ENCODE data around the gene BID. TPM values are rescaled to one million over a fixed set of nuclear protein-coding genes. Genes with fewer than 3 reads are reported as not detected.

The BID gene
- total RNA-seq, 2 experiments from 2014 or later, result 16.3 to 19.9 TPM

DNA sequence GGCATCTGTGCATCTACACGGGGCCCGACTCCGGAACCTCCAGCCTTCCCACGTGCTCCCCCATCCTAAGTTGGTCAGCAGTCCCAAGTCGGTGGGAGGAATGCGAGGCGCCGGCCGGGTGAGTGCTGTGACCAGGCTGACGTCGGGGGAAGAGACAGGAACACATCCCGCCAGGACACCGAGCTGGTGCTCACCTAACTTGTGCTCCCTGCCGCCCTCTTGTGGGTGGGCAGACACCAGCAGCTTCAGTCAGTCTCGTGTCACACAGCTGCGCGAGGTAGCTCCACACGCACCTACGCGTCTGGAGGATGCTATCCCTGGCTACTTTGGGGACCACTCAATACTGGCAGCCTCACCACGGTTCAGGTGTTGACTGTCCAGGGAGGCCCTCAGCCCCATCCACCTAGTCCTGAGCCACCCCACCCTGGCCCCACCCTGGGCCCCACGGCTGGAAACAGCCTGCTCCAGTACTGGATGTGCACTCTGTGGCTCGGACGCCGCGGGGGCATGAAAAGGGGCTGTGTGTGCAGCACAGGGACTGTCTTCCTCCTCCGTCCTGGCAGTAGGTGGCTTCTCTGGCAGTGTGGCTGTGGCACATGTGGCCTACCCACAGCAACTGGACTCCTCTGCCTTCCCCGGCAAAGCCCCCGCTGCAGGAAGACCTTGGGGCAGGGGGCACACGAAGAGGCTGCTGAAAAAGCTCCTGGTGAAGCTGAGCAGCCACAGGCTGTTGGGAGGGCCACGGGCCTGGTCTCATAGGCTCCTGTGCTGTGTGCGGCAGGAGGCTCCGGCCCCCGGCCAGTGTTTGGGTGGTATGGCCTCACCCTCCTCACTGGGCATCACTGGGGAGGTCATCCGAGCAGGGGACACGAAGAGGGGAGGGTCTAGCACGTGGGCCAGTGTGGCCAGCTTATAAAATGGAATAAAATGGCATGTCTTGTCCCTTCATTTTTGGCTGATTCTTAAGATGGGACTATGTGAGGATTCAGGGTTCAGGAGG, 11.2 kb upstream of the BID start:
- no peak overlapping the region for H3K27ac Mint-ChIP-seq
- no peak overlapping the region for H3K4me3 Mint-ChIP-seq
- POLR2A ChIA-PET, result interaction anchor here (1.4 to 1.8 kb wide), 2 partner anchors 13 to 216 kb away, joined by 4 to 6 read pairs; no protein-coding TSS in a partner anchor
- CTCF ChIA-PET, result interaction anchor here (0.9 to 8.4 kb wide), 21 partner anchors 11 to 294 kb away, joined by 3 to 137 read pairs (median 6); no protein-coding TSS in a partner anchor
- no peaks in the 10 kb centered on the region for H3K9me3 Mint-ChIP-seq
- H3K4me1 Mint-ChIP-seq (ENCODE audit: low read depth), result peaks cover 21% of the 10 kb centered on the region
- H3K27me3 Mint-ChIP-seq, result no peaks in the 10 kb centered on the region
- DNase-seq, result peak; percentile 81
- intact Hi-C loops (cut with micrococcal nuclease), result no loop called here
- ATAC-seq, result peak; percentile 50
- TF ChIP-seq CTCF (IDR thresholded peaks at IDR 0.05), result peak; percentile 77
- no peaks in the 10 kb centered on the region for H3K36me3 Mint-ChIP-seq (ENCODE audit: low read depth)

DNA sequence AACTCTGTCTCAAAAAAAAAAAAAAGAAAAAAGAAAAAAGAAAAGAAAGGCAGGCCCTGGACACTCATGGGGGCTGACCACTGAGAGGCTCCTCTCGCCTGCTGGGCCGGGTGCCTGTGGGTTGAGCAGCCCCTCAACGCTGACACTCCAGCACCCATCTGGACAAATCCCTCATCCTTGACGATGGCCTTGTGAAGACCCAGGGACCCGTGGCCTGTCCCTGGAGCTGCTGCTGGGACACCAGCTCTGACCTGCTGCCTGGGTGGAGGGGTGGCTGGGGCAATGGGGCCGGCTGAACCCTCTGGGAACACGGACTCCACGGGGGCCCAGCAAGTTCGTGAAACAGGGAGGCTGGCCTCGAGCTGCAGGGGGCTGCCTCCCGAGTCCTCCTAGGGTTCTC, 10.5 kb upstream of the BID start:
- H3K4me3 Mint-ChIP-seq, result no peak overlapping the region
- ChIA-PET POLR2A (interaction anchor here (1.1 to 1.8 kb wide), 3 partner anchors 12 to 216 kb away, joined by 3 to 6 read pairs (median 4); no protein-coding TSS in a partner anchor), CTCF (interaction anchor here (0.9 to 8.4 kb wide), 21 partner anchors 10 to 295 kb away, joined by 3 to 137 read pairs (median 6); partner anchors contain the start of gene BID)
- H3K4me1 Mint-ChIP-seq (ENCODE audit: low read depth), result peaks cover 28% of the 10 kb centered on the region
- no peak for TF ChIP-seq CTCF (IDR thresholded peaks at IDR 0.05)
- H3K9me3 Mint-ChIP-seq, result no peaks in the 10 kb centered on the region
- DNase-seq (no peak), ATAC-seq (no peak)
- H3K36me3 Mint-ChIP-seq (ENCODE audit: low read depth), result no peaks in the 10 kb centered on the region
- intact Hi-C loops (cut with micrococcal nuclease), result loop anchor here (5.0 kb wide), 1 partner anchor 37 kb away; no protein-coding TSS in a partner anchor
- H3K27me3 Mint-ChIP-seq, result no peaks in the 10 kb centered on the region
- no peak overlapping the region for H3K27ac Mint-ChIP-seq

- Mint-ChIP-seq H3K27ac (no peak overlapping the region), H3K9me3 (no peaks in the 10 kb centered on the region), H3K27me3 (no peaks in the 10 kb centered on the region), H3K4me3 (no peak overlapping the region), H3K36me3 (ENCODE audit: low read depth) (no peaks in the 10 kb centered on the region), H3K4me1 (ENCODE audit: low read depth) (peaks cover 37% of the 10 kb centered on the region)
- CTCF ChIA-PET, result interaction anchor here (0.9 to 8.4 kb wide), 7 partner anchors 10 to 292 kb away, joined by 3 to 137 read pairs (median 5); partner anchors contain the start of gene BID
- no peak for TF ChIP-seq CTCF (IDR thresholded peaks at IDR 0.05)
- ATAC-seq (no peak), DNase-seq (no peak)
- POLR2A ChIA-PET, result interaction anchor here (1.1 to 1.8 kb wide), 3 partner anchors 12 to 217 kb away, joined by 3 to 6 read pairs (median 4); no protein-coding TSS in a partner anchor
- intact Hi-C loops (cut with micrococcal nuclease), result loop anchor here (5.0 kb wide), 1 partner anchor 37 kb away; no protein-coding TSS in a partner anchor
Observed at GRCh38 chr22:17783773-17784480, 9.7 kb upstream of the BID start.

DNA sequence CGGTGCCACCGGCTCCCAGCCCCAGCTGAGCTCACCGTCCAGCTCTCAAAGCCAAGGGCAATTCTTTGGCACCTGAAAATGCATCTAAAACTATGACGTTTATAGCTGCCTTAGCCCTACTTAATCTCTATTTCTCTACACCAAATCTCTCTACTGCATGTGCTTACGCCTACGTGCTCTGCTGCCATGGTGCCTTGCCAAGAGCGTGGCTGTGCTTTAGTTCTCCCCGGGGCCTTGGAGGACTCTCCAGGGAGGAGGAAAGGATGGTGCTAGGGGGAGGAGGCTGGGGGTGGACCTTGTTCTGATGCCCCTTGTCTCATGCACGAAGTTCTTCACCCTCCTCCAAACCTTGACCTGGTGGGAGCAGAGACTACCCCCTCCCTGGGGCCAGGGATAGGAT, 9.0 kb upstream of the BID start:
- Mint-ChIP-seq H3K4me1 (ENCODE audit: low read depth) (peaks cover 43% of the 10 kb centered on the region), H3K36me3 (ENCODE audit: low read depth) (no peaks in the 10 kb centered on the region), H3K9me3 (no peaks in the 10 kb centered on the region), H3K4me3 (no peak overlapping the region), H3K27me3 (no peaks in the 10 kb centered on the region), H3K27ac (no peak overlapping the region)
- ChIA-PET CTCF (interaction anchor here (1.2 to 8.4 kb wide), 3 partner anchors 29 to 293 kb away, joined by 5 to 137 read pairs (median 25); no protein-coding TSS in a partner anchor), POLR2A (no interaction called here)
- DNase-seq (no peak), ATAC-seq (no peak)
- TF ChIP-seq CTCF (IDR thresholded peaks at IDR 0.05), result no peak
- intact Hi-C loops (cut with micrococcal nuclease), result loop anchor here (5.0 kb wide), 1 partner anchor 36 kb away; no protein-coding TSS in a partner anchor
